Measurements from ENCODE around the gene LATS2. TPM values are rescaled to one million over a fixed set of nuclear protein-coding genes. Genes with fewer than 3 reads are reported as not detected.

LATS2 gene
- total RNA-seq, 3 donors from 2014 or later = 15.1 to 35.2 (median 21.6) TPM

DNA sequence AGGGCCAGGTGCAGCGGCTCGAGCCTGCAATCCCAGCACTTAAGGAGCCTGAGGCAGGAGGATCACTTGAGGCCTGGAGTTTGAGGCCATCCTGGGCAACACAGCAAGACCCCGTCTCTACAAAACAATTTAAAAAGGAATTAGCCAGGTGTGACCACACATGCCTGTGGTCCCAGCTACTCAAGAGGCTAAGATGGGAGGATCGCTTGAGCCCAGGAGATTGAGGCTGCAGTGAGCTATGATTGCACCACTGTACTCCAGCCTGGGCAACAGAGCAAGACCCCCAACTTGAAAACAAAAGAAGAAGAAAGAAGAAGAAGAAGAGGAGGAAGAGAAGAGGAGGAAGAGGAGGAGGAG, 47.7 kb downstream of the LATS2 start:
- intact Hi-C loops (cut with DNase I; ENCODE audit: low total_unique reads) = no loop called here
- peaks cover 0 to 4% of the 10 kb centered on the region in 2 donors for H3K4me1 ChIP-seq

DNA sequence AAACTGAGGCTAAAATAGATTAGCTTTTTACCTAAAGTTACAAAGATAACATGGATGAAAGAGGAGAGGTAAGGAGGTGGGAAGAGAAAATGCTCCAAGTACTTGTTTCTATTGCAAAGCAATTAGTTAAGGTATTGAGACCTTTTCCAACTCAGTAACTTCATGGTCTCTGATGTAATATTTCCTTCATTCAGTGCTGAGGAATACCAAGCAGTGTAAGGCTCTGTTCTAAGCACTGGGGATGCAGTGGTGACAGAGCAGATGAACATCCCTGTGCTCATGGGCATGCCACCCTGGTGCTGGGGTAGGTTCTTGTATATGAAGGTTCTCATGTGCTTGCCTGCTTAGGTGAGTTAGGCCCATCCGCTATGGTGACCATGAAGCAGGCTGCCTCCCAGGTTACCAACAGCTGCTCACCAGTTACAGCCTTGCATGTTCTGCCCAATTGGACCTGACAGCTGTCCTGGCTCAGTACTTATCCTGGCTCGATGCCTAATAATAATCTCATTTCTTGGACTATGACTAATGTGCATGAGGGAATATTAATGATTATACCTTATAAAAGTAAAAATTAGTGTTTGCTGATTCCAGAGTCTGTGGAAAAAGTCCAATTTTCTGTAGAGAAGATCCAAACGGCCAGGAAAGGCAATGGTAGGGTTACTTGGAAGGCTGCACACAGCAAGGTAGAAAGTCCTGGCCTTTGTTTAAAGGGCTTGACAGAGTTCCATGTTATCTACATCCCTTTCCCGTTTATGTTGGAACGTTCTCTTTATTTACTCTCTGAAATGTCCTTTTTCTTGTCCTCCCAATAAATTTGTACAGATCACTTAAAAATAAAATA, 48.3 kb downstream of the LATS2 start:
- intact Hi-C loops (cut with DNase I; ENCODE audit: low total_unique reads) = no loop called here
- Histone ChIP-seq H3K9me3 (no peaks in the 10 kb centered on the region), H3K4me1 (peaks cover 0 to 4% of the 10 kb centered on the region in 2 donors), H3K27me3 (no peaks in the 10 kb centered on the region), H3K4me3 (no peak overlapping the region), H3K27ac (no peak overlapping the region), H3K36me3 (no peaks in the 10 kb centered on the region)
- no peak for DNase-seq (ENCODE audit: low spot score in 2 of 2)
- no peak for TF ChIP-seq CTCF (IDR thresholded peaks at IDR 0.05)
- no peak for TF ChIP-seq POLR2A (IDR thresholded peaks at IDR 0.05)
- TF ChIP-seq POLR2AphosphoS5 (IDR thresholded peaks at IDR 0.05) = no peak

More for the DNA sequence above, 47.7 kb downstream of the LATS2 start:
- Histone ChIP-seq H3K27ac (no peak overlapping the region), H3K36me3 (no peaks in the 10 kb centered on the region), H3K9me3 (no peaks in the 10 kb centered on the region), H3K4me3 (no peak overlapping the region), H3K27me3 (no peaks in the 10 kb centered on the region)
- DNase-seq (ENCODE audit: low spot score in 2 of 2) = no peak
- TF ChIP-seq POLR2A (IDR thresholded peaks at IDR 0.05) = no peak
- no peak for TF ChIP-seq POLR2AphosphoS5 (IDR thresholded peaks at IDR 0.05)
- TF ChIP-seq CTCF (IDR thresholded peaks at IDR 0.05) = no peak

GRCh38 chr13:21012211-21012610, 49.2 kb downstream of the LATS2 start:
- Histone ChIP-seq H3K36me3 (no peaks in the 10 kb centered on the region), H3K27me3 (no peaks in the 10 kb centered on the region), H3K27ac (no peak overlapping the region), H3K4me3 (no peak overlapping the region), H3K4me1 (peaks cover 0 to 4% of the 10 kb centered on the region in 2 donors), H3K9me3 (no peaks in the 10 kb centered on the region)
- DNase-seq (ENCODE audit: low spot score in 2 of 2) = no peak
- TF ChIP-seq POLR2A (IDR thresholded peaks at IDR 0.05) (no peak), POLR2AphosphoS5 (IDR thresholded peaks at IDR 0.05) (no peak), CTCF (IDR thresholded peaks at IDR 0.05) (no peak)
- intact Hi-C loops (cut with DNase I; ENCODE audit: low total_unique reads) = no loop called here

- Histone ChIP-seq H3K4me1 (no peaks in the 10 kb centered on the region), H3K27me3 (no peaks in the 10 kb centered on the region), H3K27ac (no peak overlapping the region), H3K4me3 (no peak overlapping the region), H3K36me3 (no peaks in the 10 kb centered on the region), H3K9me3 (no peaks in the 10 kb centered on the region)
- intact Hi-C loops (cut with DNase I; ENCODE audit: low total_unique reads) = no loop called here
- TF ChIP-seq POLR2AphosphoS5 (IDR thresholded peaks at IDR 0.05) (no peak), CTCF (IDR thresholded peaks at IDR 0.05) (no peak), POLR2A (IDR thresholded peaks at IDR 0.05) (no peak)
- DNase-seq (ENCODE audit: low spot score in 2 of 2) = no peak
Measured at GRCh38 chr13:21011378-21011777, 50.0 kb downstream of the LATS2 start.

GRCh38 chr13:21010621-21011020, 50.8 kb downstream of the LATS2 start:
- no peak for DNase-seq (ENCODE audit: low spot score in 2 of 2)
- no peak for TF ChIP-seq CTCF (IDR thresholded peaks at IDR 0.05)
- TF ChIP-seq POLR2A (IDR thresholded peaks at IDR 0.05) = no peak
- TF ChIP-seq POLR2AphosphoS5 (IDR thresholded peaks at IDR 0.05) = no peak
- Histone ChIP-seq H3K4me1 (no peaks in the 10 kb centered on the region), H3K4me3 (no peak overlapping the region), H3K9me3 (no peaks in the 10 kb centered on the region), H3K27me3 (no peaks in the 10 kb centered on the region), H3K27ac (no peak overlapping the region), H3K36me3 (no peaks in the 10 kb centered on the region)
- intact Hi-C loops (cut with DNase I; ENCODE audit: low total_unique reads) = no loop called here
